ENCODE measurements around the gene TESPA1. TPM values are rescaled to one million over a fixed set of nuclear protein-coding genes. Genes with fewer than 3 reads are reported as not detected.

Gene TESPA1
- total RNA-seq, 1 experiment from 2014 or later, result 0.39 TPM

- TF ChIP-seq ZNF396 (CRISPR knock-in tag; IDR thresholded peaks at IDR 0.05; ENCODE audit: borderline replicate concordance) (no peak), ZNF416 (CRISPR knock-in tag; IDR thresholded peaks at IDR 0.05) (no peak), EMX1 (CRISPR knock-in tag; IDR thresholded peaks at IDR 0.05) (no peak), ESRRA (CRISPR knock-in tag; IDR thresholded peaks at IDR 0.05; ENCODE audit: borderline replicate concordance) (no peak), TCF7 (CRISPR knock-in tag; IDR thresholded peaks at IDR 0.05; ENCODE audit: low read depth) (no peak), ZNF423 (CRISPR knock-in tag; IDR thresholded peaks at IDR 0.05) (no peak), FOXP4 (CRISPR knock-in tag; IDR thresholded peaks at IDR 0.05) (no peak), ZBTB21 (CRISPR knock-in tag; IDR thresholded peaks at IDR 0.05; ENCODE audit: borderline replicate concordance) (no peak), ETV6 (CRISPR knock-in tag; IDR thresholded peaks at IDR 0.05) (no peak), ARID4B (CRISPR knock-in tag; IDR thresholded peaks at IDR 0.05; ENCODE audit: borderline replicate concordance) (no peak), ZNF281 (CRISPR knock-in tag; IDR thresholded peaks at IDR 0.05) (no peak)
Observed at GRCh38 chr12:54954228-54954627, 30.3 kb downstream of the TESPA1 start (continued).

- peaks cover 11% of the 10 kb centered on the region for H3K9me3 Mint-ChIP-seq
- H3K27me3 Mint-ChIP-seq (ENCODE audit: low read depth), result peaks cover 12% of the 10 kb centered on the region
Observed at GRCh38 chr12:54950071-54950727, 34.4 kb downstream of the TESPA1 start.

More at GRCh38 chr12:54950071-54950727, 34.4 kb downstream of the TESPA1 start:
- Mint-ChIP-seq H3K27ac (no peak overlapping the region), H3K4me1 (peaks cover 32% of the 10 kb centered on the region), H3K4me3 (no peak overlapping the region), H3K36me3 (peaks cover 3% of the 10 kb centered on the region; the same call in 1 of the 2 replicates)
- ChIA-PET CTCF (no interaction called here), POLR2A (no interaction called here)
- DNase-seq (ENCODE audit: low spot score), result no peak
- no peak for TF ChIP-seq STAT6 (CRISPR knock-in tag; conservative IDR thresholded peaks at IDR 0.05; ENCODE audit: low read depth)
- ATAC-seq, result no peak
